ENCODE results near the gene CFD.
"Not testable (repeated sequence)": the region's sequence is repeated elsewhere in the genome, so short reads cannot be mapped to it uniquely, and the experiment has no call there.

Gene CFD

GRCh38 chr19:887599-887998 lies 28.1 kb downstream of the CFD start:
- no peak for DNase-seq (ENCODE audit: extremely low read depth in 1 of 2, low read depth in 1 of 2)

GRCh38 chr19:888581-889385 lies 29.3 kb downstream of the CFD start:
- peak in 1 of 2 donors; percentile 47 for DNase-seq (ENCODE audit: extremely low read depth in 1 of 2, low read depth in 1 of 2)

GRCh38 chr19:889662-890295 lies 30.3 kb downstream of the CFD start:
- no peak for DNase-seq (ENCODE audit: extremely low read depth in 1 of 2, low read depth in 1 of 2)

- DNase-seq (ENCODE audit: extremely low read depth in 1 of 2, low read depth in 1 of 2): no peak
Observed at GRCh38 chr19:890831-891230, 31.4 kb downstream of the CFD start.

- DNase-seq (ENCODE audit: extremely low read depth in 1 of 2, low read depth in 1 of 2): not testable (repeated sequence)
Observed at GRCh38 chr19:891421-892200, 32.1 kb downstream of the CFD start.

GRCh38 chr19:892243-892893 lies 32.9 kb downstream of the CFD start:
- no peak for DNase-seq (ENCODE audit: extremely low read depth in 1 of 2, low read depth in 1 of 2)

GRCh38 chr19:892894-893689 lies 33.6 kb downstream of the CFD start, which contains the start of the genes MED16 and RNU6-9:
MED16 (minus strand) TSS chr19:893187; CDS start chr19:891131, 2,056 bp downstream.
RNU6-9 (plus strand) TSS chr19:893484.
- DNase-seq (ENCODE audit: extremely low read depth in 1 of 2, low read depth in 1 of 2): peak; percentile 70 to 81

- DNase-seq (ENCODE audit: extremely low read depth in 1 of 2, low read depth in 1 of 2): no peak
Observed at GRCh38 chr19:896434-896833, 37.0 kb downstream of the CFD start.

- DNase-seq (ENCODE audit: extremely low read depth in 1 of 2, low read depth in 1 of 2): no peak
Observed at GRCh38 chr19:896999-897398, 37.5 kb downstream of the CFD start.

GRCh38 chr19:897442-898039 lies 38.1 kb downstream of the CFD start:
- DNase-seq (ENCODE audit: extremely low read depth in 1 of 2, low read depth in 1 of 2): no peak

- no peak for DNase-seq (ENCODE audit: extremely low read depth in 1 of 2, low read depth in 1 of 2)
Observed at GRCh38 chr19:898663-899062, 39.2 kb downstream of the CFD start.

GRCh38 chr19:899336-900042 lies 40.0 kb downstream of the CFD start:
- DNase-seq (ENCODE audit: extremely low read depth in 1 of 2, low read depth in 1 of 2): no peak

- no peak for DNase-seq (ENCODE audit: extremely low read depth in 1 of 2, low read depth in 1 of 2)
Observed at GRCh38 chr19:900043-900301, 40.5 kb downstream of the CFD start.

GRCh38 chr19:900302-901111 lies 41.0 kb downstream of the CFD start:
- no peak for DNase-seq (ENCODE audit: extremely low read depth in 1 of 2, low read depth in 1 of 2)

- DNase-seq (ENCODE audit: extremely low read depth in 1 of 2, low read depth in 1 of 2): no peak
Observed at GRCh38 chr19:901216-902092, 42.0 kb downstream of the CFD start.

GRCh38 chr19:902093-902370 lies 42.6 kb downstream of the CFD start:
- no peak for DNase-seq (ENCODE audit: extremely low read depth in 1 of 2, low read depth in 1 of 2)

- no peak for DNase-seq (ENCODE audit: extremely low read depth in 1 of 2, low read depth in 1 of 2)
Observed at GRCh38 chr19:902446-903226, 43.2 kb downstream of the CFD start.

All from stimulated activated CD8-positive, alpha-beta memory T cell treated with anti-CD3 and anti-CD28 coated beads, Interleukin-7, amount 100 ng/mL, for 48 hours (primary cell).